ENCODE results near the gene LCP1.

DNA sequence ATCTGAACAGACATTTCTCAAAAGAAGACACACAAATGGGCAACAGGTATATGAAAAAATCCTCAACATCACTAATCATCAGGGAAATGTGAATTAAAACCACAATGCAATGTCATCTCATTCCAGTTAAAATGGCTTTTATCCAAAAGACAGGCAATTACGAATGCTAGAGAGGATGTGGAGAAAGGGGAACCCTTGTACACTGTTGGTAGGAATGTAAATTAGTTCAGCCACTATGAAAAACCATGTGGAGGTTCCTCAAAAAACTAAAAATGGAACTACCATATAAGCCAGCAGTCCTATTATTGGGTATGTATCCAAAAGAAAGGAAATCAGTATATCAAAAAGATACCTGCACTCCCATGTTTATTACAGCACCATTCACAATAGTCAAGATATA lies 104.7 kb downstream of the LCP1 start:
- TF ChIP-seq, protein P1, sequence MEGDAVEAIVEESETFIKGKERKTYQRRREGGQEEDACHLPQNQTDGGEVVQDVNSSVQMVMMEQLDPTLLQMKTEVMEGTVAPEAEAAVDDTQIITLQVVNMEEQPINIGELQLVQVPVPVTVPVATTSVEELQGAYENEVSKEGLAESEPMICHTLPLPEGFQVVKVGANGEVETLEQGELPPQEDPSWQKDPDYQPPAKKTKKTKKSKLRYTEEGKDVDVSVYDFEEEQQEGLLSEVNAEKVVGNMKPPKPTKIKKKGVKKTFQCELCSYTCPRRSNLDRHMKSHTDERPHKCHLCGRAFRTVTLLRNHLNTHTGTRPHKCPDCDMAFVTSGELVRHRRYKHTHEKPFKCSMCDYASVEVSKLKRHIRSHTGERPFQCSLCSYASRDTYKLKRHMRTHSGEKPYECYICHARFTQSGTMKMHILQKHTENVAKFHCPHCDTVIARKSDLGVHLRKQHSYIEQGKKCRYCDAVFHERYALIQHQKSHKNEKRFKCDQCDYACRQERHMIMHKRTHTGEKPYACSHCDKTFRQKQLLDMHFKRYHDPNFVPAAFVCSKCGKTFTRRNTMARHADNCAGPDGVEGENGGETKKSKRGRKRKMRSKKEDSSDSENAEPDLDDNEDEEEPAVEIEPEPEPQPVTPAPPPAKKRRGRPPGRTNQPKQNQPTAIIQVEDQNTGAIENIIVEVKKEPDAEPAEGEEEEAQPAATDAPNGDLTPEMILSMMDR (IDR thresholded peaks at IDR 0.05; ENCODE audit: low read length) = no peak
- no peak for TF ChIP-seq EZH2 (IDR thresholded peaks at IDR 0.05; ENCODE audit: borderline replicate concordance, low read length)
